ENCODE data around the gene STAC2.

GRCh38 chr17:39218906-39219305 is 6.8 kb downstream of the STAC2 start:
- TF ChIP-seq POLR2A (IDR thresholded peaks at IDR 0.05; ENCODE audit: low read length) (no peak), GATA1 (IDR thresholded peaks at IDR 0.05; ENCODE audit: low read depth, low read length) (no peak)

Measured in erythroblast (primary cell).